HG03139 (cell line): ENCODE data around the gene RPS16.

Source experiments
- ATAC-seq: cut with Tn5 transposase; IDR thresholded peaks from one replicate; pipeline ENCODE4 v1.9.1; 2021; ENCODE audit not compliant: unreplicated experiment

Gene RPS16

DNA sequence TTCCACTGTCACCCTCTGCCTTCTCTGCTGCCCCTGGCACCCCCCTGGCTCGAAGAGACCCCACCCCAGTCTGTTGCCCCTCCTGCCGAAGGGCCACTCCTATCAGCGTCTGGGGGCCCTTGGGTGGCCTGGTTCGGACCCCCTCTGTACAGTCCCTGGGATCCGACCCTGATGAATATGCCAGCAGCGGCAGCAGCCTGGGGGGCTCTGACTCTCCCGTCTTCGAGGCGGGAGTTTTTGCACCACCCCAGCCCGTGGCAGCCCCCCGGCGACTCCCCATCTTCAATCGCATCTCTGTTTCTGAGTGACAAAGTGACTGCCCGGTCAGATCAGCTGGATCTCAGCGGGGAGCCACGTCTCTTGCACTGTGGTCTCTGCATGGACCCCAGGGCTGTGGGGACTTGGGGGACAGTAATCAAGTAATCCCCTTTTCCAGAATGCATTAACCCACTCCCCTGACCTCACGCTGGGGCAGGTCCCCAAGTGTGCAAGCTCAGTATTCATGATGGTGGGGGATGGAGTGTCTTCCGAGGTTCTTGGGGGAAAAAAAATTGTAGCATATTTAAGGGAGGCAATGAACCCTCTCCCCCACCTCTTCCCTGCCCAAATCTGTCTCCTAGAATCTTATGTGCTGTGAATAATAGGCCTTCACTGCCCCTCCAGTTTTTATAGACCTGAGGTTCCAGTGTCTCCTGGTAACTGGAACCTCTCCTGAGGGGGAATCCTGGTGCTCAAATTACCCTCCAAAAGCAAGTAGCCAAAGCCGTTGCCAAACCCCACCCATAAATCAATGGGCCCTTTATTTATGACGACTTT, 27.1 kb downstream of the RPS16 start:
- ATAC-seq, result no peak

DNA sequence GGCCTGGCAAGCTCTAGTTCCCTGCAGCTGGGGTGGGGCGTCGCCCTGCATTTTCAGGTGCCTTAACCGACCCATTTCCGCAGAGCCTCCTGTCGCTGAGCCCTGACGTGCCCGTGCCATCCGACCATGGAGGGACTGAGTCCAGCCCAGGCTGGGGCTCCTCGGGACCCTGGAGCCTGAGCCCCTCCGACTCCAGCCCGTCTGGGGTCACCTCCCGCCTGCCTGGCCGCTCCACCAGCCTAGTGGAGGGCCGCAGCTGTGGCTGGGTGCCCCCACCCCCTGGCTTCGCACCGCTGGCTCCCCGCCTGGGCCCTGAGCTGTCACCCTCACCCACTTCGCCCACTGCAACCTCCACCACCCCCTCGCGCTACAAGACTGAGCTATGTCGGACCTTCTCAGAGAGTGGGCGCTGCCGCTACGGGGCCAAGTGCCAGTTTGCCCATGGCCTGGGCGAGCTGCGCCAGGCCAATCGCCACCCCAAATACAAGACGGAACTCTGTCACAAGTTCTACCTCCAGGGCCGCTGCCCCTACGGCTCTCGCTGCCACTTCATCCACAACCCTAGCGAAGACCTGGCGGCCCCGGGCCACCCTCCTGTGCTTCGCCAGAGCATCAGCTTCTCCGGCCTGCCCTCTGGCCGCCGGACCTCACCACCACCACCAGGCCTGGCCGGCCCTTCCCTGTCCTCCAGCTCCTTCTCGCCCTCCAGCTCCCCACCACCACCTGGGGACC, 27.9 kb downstream of the RPS16 start:
- no peak for ATAC-seq

GRCh38 chr19:39407410-39407659, 28.4 kb downstream of the RPS16 start:
- ATAC-seq, result no peak

DNA sequence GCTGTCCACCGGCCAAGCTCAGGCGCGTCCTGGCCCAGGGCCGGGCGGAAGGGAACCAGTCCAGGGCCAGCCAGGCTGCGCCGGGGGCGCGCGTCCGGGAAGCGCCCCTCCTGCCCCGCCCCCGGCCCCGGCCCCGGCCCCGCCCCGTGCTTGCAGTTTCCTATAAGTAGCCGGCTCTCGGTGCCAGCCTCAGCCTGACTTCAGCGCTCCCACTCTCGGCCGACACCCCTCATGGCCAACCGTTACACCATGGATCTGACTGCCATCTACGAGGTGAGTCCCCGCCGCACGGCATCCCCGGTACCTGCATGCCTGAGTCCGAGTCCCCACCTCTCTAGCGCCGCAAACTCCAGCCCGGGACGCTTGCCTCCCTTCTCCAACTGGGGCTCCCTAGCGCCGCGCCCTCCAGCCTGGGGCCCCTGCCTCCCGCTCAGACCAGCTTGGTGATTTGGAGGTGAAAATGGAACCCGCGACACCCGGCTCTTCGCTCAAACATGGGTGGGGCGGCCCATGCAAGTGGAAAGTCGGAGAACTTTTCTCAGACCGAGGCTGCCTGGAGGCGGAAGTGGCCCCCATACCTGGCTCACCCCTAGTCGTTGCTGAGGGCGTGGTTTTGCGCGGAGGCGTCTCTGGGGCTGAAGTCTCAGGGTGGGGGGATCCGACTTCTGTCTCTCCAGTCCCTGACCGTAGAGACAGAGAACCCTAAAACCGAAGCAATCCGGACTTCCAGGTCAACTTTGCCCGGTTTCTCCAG, 28.9 kb downstream of the RPS16 start, which contains the start of gene ZFP36:
Gene ZFP36, plus strand, starts transcription at position 192 of the 754 bp plus-strand sequence. Its CDS starts 58 bp downstream, at position 250.
- ATAC-seq, result no peak

DNA sequence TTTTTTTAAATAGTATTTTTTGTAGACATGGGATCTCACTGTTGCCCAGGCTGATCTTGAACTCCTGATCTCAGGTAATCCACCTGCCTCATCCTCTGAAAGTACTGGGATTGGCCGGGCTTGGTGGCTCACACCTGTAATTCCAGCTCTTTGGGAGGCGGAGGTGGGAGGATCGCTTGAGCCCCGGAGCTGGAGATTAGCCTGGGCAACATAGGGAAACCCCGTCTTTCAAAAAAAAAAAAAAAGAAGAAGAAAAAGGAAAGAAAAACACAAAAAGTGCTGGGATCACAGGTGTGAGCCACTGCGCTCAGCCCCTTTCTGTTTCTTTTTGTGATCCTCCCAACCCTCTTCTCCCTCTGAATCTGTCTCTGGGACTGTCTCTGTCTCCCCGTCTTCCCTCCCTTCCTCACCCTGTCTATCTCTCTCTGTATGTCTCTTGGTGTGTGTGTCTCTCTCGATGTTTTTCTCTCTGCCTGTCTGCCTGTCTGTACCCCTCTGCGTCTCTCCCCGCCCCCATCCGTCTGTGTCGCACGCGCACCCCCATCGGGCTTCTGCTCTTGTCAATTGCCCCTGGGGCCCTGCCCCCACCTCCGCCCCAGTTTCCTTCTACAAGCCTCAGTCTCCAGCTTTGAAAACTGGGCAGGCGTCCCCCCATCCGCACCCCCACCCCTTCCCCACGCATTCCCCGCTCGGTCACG, 29.6 kb downstream of the RPS16 start:
- no peak for ATAC-seq

GRCh38 chr19:39405261-39405957, 30.3 kb downstream of the RPS16 start:
- no peak for ATAC-seq

DNA sequence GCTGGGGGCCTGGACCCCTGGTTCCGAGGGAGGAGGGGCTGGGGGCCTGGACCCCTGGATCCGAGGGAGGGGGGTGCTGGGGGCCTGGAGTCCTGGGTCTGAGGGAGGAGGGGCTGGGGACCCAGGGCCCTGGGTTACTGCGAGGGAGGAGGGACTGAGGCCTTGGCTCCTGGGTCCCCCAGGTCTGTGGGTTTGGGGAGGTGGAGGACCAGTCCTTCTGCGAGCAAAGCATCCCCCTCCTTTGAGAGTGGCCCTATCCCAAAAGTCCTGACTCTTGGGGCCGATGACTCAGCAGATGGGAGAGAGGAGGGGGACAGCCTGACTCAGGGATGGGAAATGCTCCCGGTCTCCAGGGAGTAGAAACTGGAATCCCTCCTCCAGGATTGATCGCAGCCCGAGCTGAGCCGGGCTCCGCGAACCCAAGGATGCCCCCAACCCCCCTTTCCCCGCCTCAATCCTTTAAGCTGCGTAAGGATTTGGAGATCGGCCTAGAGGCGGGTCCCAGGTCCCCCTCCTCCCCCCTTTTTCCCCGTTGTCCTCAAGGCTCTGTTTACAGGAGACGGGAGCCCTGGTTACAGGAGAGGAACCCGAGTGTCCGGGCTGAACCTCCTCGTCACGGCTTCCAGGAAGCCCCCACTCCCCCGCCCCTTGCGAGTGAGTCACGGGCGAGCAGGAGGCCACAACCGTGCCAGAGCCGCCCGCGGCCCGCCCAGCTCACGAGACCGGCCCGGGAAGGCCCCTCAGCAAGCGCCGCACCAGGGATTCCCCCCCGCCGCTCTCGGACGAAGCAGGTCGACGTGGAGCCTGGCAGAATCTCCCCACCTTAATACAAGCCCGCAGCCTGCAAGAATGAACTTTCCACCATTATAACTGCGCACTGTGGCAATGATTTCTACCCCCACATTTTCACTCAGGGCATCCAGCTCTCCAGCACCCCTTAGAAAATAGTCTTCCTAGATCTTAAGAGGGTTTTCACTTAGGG, 32.1 kb downstream of the RPS16 start:
- ATAC-seq, result no peak

DNA sequence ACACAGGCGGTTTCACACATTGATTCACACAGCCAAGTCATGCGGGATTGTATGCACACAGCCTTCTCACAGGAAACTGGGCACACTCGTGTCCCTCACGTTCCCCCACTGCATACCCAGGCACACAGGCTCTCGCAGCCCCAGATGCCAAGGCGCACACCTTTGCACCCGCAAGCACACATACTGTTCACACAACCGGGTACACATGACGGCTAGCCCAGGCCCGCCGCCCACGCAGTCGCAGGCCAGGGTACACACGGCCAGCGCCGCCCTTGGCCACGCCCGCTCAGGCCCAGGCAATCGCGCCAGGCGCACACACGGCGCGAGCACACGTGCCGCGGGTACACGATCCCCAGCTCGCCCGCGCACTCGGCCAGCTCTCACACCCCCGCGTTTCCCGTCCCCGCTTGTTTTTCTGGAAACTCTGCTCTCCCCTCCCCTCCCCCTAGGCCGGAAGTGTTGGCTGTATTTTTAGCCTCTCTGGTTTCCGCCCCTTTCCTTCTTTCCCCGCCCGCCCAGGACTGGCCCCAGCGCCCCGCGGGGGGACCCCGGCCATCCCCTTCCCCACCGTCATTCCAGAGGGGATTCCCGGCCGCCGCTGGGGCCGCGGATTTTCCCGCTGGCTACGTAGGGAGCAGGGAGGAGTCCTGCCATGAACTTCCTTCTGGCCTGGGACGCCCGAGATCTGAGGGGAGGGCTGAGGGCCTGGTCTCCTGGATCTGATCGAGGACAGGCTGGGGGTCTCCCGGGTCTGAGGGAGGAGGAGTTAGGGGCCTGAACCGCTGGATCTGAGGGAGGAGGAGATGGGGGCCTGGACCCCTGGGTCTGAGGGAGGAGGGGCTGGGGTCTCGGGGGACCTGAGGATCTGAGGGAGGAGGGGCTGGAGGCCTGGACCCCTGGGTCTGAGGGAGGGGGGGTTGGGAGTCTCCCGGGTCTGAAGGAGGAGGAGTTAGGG, 33.1 kb downstream of the RPS16 start:
- ATAC-seq, result no peak

DNA sequence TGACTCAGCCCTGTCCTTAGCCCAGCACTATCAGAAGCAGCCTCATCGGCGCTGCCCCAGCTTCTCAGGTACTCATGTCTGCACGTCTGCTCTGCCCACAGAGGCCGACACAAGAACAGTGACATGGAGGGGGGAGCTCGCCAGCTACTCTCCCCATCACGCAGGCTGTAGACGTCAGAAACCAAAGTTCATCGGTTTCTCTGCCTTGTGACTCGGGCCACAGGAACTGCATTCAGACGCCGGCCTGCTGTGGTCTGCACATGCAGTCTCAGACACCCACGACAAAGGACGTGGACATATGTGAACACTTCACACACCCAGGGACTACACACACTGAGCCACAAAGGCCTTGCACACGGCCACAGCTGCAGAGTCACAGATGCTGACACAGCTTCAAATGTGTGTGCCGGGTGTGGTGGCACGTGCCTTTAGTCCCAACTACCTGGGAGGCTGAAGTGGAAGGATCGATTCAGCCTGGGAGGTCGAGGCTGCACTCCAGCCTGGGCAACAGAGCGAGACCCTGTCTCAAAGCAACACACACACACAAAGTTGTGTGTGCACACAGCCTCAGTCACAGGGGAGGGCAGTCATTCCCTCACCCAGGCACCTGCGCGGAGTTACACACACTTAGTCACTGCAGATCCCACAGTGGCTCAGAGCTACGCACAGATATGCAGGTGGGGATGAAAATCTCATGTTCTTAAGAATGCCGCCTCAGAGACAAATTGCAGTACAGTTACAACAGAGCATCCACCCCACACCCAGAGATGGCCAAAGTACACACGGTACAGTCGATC, 34.0 kb downstream of the RPS16 start:
- ATAC-seq, result no peak

DNA sequence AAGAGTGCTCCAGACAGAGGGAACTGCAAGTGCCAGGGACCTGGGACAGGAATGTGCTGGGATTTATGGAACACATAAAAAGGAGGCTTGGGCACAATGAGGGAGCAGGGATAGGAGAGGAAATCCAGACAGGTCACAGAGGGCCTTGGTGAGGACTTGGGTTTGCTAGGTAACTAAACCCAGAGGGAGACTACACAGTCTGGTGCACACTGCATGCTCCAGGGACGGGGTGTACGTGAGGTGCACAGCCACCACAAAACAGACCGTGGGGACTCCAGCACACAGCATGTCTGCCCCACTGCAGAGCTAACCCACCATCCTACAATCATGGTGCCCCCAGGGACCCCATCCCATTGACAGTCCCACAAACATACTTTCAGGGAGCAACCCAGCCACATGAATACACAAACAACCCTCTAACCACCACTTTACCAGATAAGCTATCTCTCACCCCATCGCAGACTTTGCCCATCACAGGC, 34.6 kb downstream of the RPS16 start:
- ATAC-seq, result no peak

- ATAC-seq, result no peak
Observed at GRCh38 chr19:39400061-39400460, 35.7 kb downstream of the RPS16 start.

DNA sequence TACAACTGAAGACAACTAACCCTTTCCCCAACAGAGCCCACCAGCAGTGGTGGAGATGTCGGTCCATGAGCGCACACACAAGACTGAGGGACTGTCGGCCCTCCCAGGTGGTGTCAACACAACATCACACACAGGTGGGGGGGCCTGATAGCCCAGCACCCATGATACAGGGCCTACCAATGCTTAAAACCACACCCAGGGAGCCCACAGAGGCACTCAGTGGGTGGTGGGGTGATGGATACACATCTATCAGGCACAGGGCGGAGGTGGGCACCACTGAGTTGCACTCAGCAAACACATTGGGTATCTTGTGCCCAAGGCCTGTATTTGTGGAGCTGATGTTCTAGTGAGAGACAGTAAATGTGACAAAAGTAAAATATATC, 36.1 kb downstream of the RPS16 start:
- no peak for ATAC-seq

GRCh38 chr19:39398297-39398864, 37.4 kb downstream of the RPS16 start:
- no peak for ATAC-seq

DNA sequence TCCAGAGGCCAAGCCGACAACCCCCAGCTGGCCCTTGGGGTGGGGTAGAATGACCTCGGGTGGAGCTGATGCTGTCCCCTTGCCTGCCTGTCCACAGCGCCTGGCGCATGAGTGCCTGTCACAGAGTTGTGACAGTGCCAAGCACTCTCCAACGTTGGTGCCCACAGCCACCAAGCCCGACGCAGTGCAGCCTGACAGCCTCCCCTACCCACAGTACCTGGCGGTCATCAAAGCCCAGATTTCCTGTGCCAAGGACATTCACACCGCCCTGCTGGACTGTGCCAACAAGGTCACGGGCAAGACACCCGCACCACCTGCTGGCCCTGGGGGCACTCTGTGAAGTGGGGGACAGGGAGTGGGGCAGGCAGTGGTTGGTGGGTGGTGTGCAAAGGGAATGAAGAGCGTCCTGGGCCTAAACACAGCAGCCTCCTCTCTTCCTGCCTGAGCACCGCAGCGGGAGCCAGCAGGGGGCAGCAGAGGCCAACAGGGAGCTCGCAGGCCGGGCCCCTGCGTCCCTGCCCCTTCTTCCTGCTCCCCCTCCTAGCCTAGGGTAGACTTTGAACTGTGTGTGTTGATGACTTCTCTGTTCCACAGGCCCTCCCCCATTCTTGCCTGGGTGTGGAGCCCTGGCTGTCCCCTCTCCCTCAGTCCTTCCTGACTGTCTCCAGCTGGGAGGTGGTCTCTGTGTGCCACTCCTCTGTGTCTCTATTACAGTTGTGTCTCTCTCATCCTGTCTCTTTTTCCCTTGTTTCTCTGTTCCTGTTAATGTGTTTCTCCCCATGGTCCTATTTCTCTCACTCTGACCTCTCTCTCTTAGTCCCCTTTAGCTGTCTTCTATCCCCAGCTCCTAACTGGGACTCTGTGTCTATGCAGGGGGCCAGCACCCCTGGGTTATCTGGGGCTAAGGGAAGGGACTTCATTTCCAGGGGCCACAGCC, 38.1 kb downstream of the RPS16 start:
- peak; percentile 34 for ATAC-seq

- peak; percentile 81 for ATAC-seq
Observed at GRCh38 chr19:39390751-39391437, 44.9 kb downstream of the RPS16 start, which contains the start of the genes MED29 and PAF1. TSS of gene MED29 (plus strand) at chr19:39391378. CDS start at chr19:39391423, 45 bp downstream. TSS of gene PAF1 (minus strand) at chr19:39391106. CDS start at chr19:39390864, 242 bp downstream.
